ENCODE results near the gene DIP2C.
"Not testable (repeated sequence)": the region's sequence is repeated elsewhere in the genome, so short reads cannot be mapped to it uniquely, and the experiment has no call there.

DIP2C gene

GRCh38 chr10:459743-460142 lies 229.7 kb downstream of the DIP2C start:
- no peaks in the 10 kb centered on the region for H3K27me3 ChIP-seq (ENCODE audit: control insufficient read depth, insufficient read depth, low read length)
- no peak overlapping the region for H3K9ac ChIP-seq (ENCODE audit: low read depth, low read length)
- no peaks in the 10 kb centered on the region for H3K36me3 ChIP-seq (ENCODE audit: insufficient read depth, low read length)
- no peak overlapping the region for H3K4me3 ChIP-seq (ENCODE audit: low read length)
- peaks cover 4% of the 10 kb centered on the region for H3K4me1 ChIP-seq (ENCODE audit: control insufficient read depth, insufficient read depth, low read length)
- no peak overlapping the region for H3K4me2 ChIP-seq (ENCODE audit: low read length)
- H3K9me3 ChIP-seq (replicated peaks; ENCODE audit: low read length) = no peaks in the 10 kb centered on the region

GRCh38 chr10:458421-458851 lies 231.0 kb downstream of the DIP2C start:
- no peak overlapping the region for H3K9ac ChIP-seq (ENCODE audit: low read depth, low read length)
- no peak overlapping the region for H3K4me3 ChIP-seq (ENCODE audit: low read length)
- H3K27me3 ChIP-seq (ENCODE audit: control insufficient read depth, insufficient read depth, low read length) = no peaks in the 10 kb centered on the region
- H3K9me3 ChIP-seq (replicated peaks; ENCODE audit: low read length) = no peaks in the 10 kb centered on the region
- H3K36me3 ChIP-seq (ENCODE audit: insufficient read depth, low read length) = no peaks in the 10 kb centered on the region
- H3K4me1 ChIP-seq (ENCODE audit: control insufficient read depth, insufficient read depth, low read length) = peaks cover 13% of the 10 kb centered on the region
- H3K4me2 ChIP-seq (ENCODE audit: low read length) = no peak overlapping the region

- Histone ChIP-seq H3K4me1 (ENCODE audit: control insufficient read depth, insufficient read depth, low read length) (peaks cover 13% of the 10 kb centered on the region), H3K4me2 (ENCODE audit: low read length) (no peak overlapping the region), H3K27me3 (ENCODE audit: control insufficient read depth, insufficient read depth, low read length) (no peaks in the 10 kb centered on the region), H3K9me3 (replicated peaks; ENCODE audit: low read length) (no peaks in the 10 kb centered on the region), H3K9ac (ENCODE audit: low read depth, low read length) (no peak overlapping the region), H3K4me3 (ENCODE audit: low read length) (no peak overlapping the region), H3K36me3 (ENCODE audit: insufficient read depth, low read length) (no peaks in the 10 kb centered on the region)
These were observed 233.0 kb downstream of the DIP2C start for GRCh38 chr10:456486-456885.

GRCh38 chr10:454860-455259 lies 234.6 kb downstream of the DIP2C start:
- Histone ChIP-seq H3K4me1 (ENCODE audit: control insufficient read depth, insufficient read depth, low read length) (peaks cover 13% of the 10 kb centered on the region), H3K9ac (ENCODE audit: low read depth, low read length) (no peak overlapping the region), H3K27me3 (ENCODE audit: control insufficient read depth, insufficient read depth, low read length) (no peaks in the 10 kb centered on the region)

GRCh38 chr10:453647-454046 lies 235.8 kb downstream of the DIP2C start:
- Histone ChIP-seq H3K9ac (ENCODE audit: low read depth, low read length) (no peak overlapping the region), H3K27me3 (ENCODE audit: control insufficient read depth, insufficient read depth, low read length) (no peaks in the 10 kb centered on the region), H3K36me3 (ENCODE audit: insufficient read depth, low read length) (no peaks in the 10 kb centered on the region), H3K4me1 (ENCODE audit: control insufficient read depth, insufficient read depth, low read length) (peaks cover 13% of the 10 kb centered on the region), H3K9me3 (replicated peaks; ENCODE audit: low read length) (no peaks in the 10 kb centered on the region), H3K4me2 (ENCODE audit: low read length) (no peak overlapping the region), H3K4me3 (ENCODE audit: low read length) (no peak overlapping the region)

More at GRCh38 chr10:454860-455259, 234.6 kb downstream of the DIP2C start:
- no peak overlapping the region for H3K4me3 ChIP-seq (ENCODE audit: low read length)
- H3K4me2 ChIP-seq (ENCODE audit: low read length) = peak overlapping the region; percentile 11
- H3K36me3 ChIP-seq (ENCODE audit: insufficient read depth, low read length) = no peaks in the 10 kb centered on the region
- H3K9me3 ChIP-seq (replicated peaks; ENCODE audit: low read length) = no peaks in the 10 kb centered on the region

GRCh38 chr10:452512-453426 lies 236.7 kb downstream of the DIP2C start:
- H3K4me1 ChIP-seq (ENCODE audit: control insufficient read depth, insufficient read depth, low read length) = peaks cover 13% of the 10 kb centered on the region
- H3K4me3 ChIP-seq (ENCODE audit: low read length) = no peak overlapping the region
- no peaks in the 10 kb centered on the region for H3K9me3 ChIP-seq (replicated peaks; ENCODE audit: low read length)
- H3K9ac ChIP-seq (ENCODE audit: low read depth, low read length) = no peak overlapping the region
- no peaks in the 10 kb centered on the region for H3K27me3 ChIP-seq (ENCODE audit: control insufficient read depth, insufficient read depth, low read length)
- H3K36me3 ChIP-seq (ENCODE audit: insufficient read depth, low read length) = no peaks in the 10 kb centered on the region
- no peak overlapping the region for H3K4me2 ChIP-seq (ENCODE audit: low read length)

- Histone ChIP-seq H3K4me1 (ENCODE audit: control insufficient read depth, insufficient read depth, low read length) (peaks cover 13% of the 10 kb centered on the region), H3K36me3 (ENCODE audit: insufficient read depth, low read length) (no peaks in the 10 kb centered on the region), H3K27me3 (ENCODE audit: control insufficient read depth, insufficient read depth, low read length) (no peaks in the 10 kb centered on the region), H3K9me3 (replicated peaks; ENCODE audit: low read length) (no peaks in the 10 kb centered on the region), H3K4me2 (ENCODE audit: low read length) (no peak overlapping the region), H3K4me3 (ENCODE audit: low read length) (no peak overlapping the region), H3K9ac (ENCODE audit: low read depth, low read length) (no peak overlapping the region)
These were observed 237.6 kb downstream of the DIP2C start for GRCh38 chr10:451856-452255.

GRCh38 chr10:451021-451471 lies 238.4 kb downstream of the DIP2C start:
- no peaks in the 10 kb centered on the region for H3K9me3 ChIP-seq (replicated peaks; ENCODE audit: low read length)
- peaks cover 13% of the 10 kb centered on the region for H3K4me1 ChIP-seq (ENCODE audit: control insufficient read depth, insufficient read depth, low read length)
- H3K4me2 ChIP-seq (ENCODE audit: low read length) = no peak overlapping the region
- H3K27me3 ChIP-seq (ENCODE audit: control insufficient read depth, insufficient read depth, low read length) = no peaks in the 10 kb centered on the region
- H3K4me3 ChIP-seq (ENCODE audit: low read length) = no peak overlapping the region
- no peaks in the 10 kb centered on the region for H3K36me3 ChIP-seq (ENCODE audit: insufficient read depth, low read length)
- no peak overlapping the region for H3K9ac ChIP-seq (ENCODE audit: low read depth, low read length)

GRCh38 chr10:450463-450862 lies 239.0 kb downstream of the DIP2C start:
- Histone ChIP-seq H3K4me2 (ENCODE audit: low read length) (no peak overlapping the region), H3K4me3 (ENCODE audit: low read length) (no peak overlapping the region), H3K9me3 (replicated peaks; ENCODE audit: low read length) (no peaks in the 10 kb centered on the region), H3K27me3 (ENCODE audit: control insufficient read depth, insufficient read depth, low read length) (no peaks in the 10 kb centered on the region), H3K9ac (ENCODE audit: low read depth, low read length) (no peak overlapping the region), H3K4me1 (ENCODE audit: control insufficient read depth, insufficient read depth, low read length) (peaks cover 13% of the 10 kb centered on the region), H3K36me3 (ENCODE audit: insufficient read depth, low read length) (no peaks in the 10 kb centered on the region)

- H3K4me1 ChIP-seq (ENCODE audit: control insufficient read depth, insufficient read depth, low read length); H3K4me2 ChIP-seq (ENCODE audit: low read length); H3K9ac ChIP-seq (ENCODE audit: low read depth, low read length); H3K27me3 ChIP-seq (ENCODE audit: control insufficient read depth, insufficient read depth, low read length); H3K9me3 ChIP-seq (replicated peaks; ENCODE audit: low read length); H3K36me3 ChIP-seq (ENCODE audit: insufficient read depth, low read length); H3K4me3 ChIP-seq (ENCODE audit: low read length): not testable (repeated sequence)
These were observed 240.1 kb downstream of the DIP2C start for GRCh38 chr10:449331-449730.

- no peaks in the 10 kb centered on the region for H3K36me3 ChIP-seq (ENCODE audit: insufficient read depth, low read length)
- no peaks in the 10 kb centered on the region for H3K27me3 ChIP-seq (ENCODE audit: control insufficient read depth, insufficient read depth, low read length)
- no peaks in the 10 kb centered on the region for H3K4me1 ChIP-seq (ENCODE audit: control insufficient read depth, insufficient read depth, low read length)
- H3K4me2 ChIP-seq (ENCODE audit: low read length) = no peak overlapping the region
- no peaks in the 10 kb centered on the region for H3K9me3 ChIP-seq (replicated peaks; ENCODE audit: low read length)
- no peak overlapping the region for H3K9ac ChIP-seq (ENCODE audit: low read depth, low read length)
- H3K4me3 ChIP-seq (ENCODE audit: low read length) = no peak overlapping the region
These were observed 246.0 kb downstream of the DIP2C start for GRCh38 chr10:443459-443858.

- Histone ChIP-seq H3K36me3 (ENCODE audit: insufficient read depth, low read length) (no peaks in the 10 kb centered on the region), H3K4me1 (ENCODE audit: control insufficient read depth, insufficient read depth, low read length) (no peaks in the 10 kb centered on the region), H3K4me2 (ENCODE audit: low read length) (no peak overlapping the region), H3K4me3 (ENCODE audit: low read length) (no peak overlapping the region), H3K27me3 (ENCODE audit: control insufficient read depth, insufficient read depth, low read length) (no peaks in the 10 kb centered on the region), H3K9me3 (replicated peaks; ENCODE audit: low read length) (no peaks in the 10 kb centered on the region), H3K9ac (ENCODE audit: low read depth, low read length) (no peak overlapping the region)
These were observed 247.3 kb downstream of the DIP2C start for GRCh38 chr10:442209-442608.
